ACHN (cell line): Measurements from ENCODE around the gene PADI3.
"Not testable (repeated sequence)": the region's sequence is repeated elsewhere in the genome, so short reads cannot be mapped to it uniquely, and the experiment has no call there.

Source experiments
- DNase-seq: peaks from one replicate; pipeline ENCODE4 v3.0.0-alpha.2; 2015
- in situ Hi-C: cut with HindIII; loops from 2 replicates; pipeline ENCODE4 v1.10.0; 2017; ENCODE audit warnings: low sequenced_read_pairs, low pct_ligation_motif_present, low pct_unique_long_range_greater_than_20kb

The PADI3 gene

DNA sequence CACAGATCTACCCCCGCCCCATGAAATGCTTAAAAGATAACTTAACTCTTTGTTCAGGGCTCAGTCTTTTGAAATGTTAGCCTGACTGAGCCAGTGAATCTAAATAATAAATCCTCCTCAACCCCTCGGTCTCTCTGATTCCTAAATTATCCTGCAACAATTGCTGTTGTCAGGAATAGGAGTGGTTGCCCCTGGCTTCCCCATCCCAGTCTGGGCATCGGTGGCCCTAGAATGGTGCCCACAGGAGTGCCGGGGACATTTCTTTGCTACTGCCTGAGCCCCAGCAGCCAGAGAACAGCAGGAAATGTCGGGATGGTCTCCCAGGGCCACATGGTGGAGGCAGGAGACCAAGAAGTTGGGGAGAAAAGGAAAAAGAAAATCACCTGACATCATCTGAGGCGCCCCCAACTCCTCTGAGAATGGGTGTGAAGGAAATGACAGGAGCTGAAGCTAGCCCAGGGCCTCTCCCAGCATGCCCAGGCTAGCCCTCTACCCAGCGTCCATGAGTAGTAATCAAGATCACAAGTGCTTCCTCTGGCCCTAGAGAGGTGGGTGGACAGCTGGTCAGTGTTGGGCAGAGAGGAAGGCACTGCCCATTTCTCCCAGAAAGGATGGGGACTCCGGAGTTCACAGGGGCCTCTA is 60.6 kb downstream of the PADI3 start:
- DNase-seq: no peak
- in situ Hi-C loops: no loop called here

DNA sequence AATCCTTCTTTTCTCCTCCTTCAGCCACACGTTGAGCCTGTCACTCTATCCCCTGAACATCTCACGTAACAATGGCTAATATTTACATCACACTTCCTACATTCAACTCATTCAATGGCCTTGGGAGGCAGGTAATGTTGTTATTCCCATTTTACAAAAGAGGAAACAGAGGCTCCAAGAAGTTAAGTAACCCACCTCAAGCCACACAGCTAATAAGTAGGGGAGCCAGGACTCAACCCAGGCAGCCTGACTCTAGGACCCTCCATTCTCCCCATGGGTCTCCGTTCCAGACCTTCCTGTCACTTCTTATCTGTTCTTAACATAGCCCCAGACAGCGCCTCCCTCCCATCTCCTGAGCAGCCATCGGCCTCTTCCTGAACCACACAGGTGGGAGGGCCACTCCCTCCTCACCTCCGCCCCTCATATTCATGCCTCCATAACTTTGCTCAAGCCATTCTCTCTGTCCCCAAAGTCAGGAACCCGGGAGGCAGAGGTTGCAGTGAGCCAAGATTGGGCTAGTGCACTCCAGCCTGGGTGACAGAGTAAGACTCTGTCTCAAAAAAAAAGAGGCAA is 61.3 kb downstream of the PADI3 start:
- in situ Hi-C loops: no loop called here
- DNase-seq: no peak

DNA sequence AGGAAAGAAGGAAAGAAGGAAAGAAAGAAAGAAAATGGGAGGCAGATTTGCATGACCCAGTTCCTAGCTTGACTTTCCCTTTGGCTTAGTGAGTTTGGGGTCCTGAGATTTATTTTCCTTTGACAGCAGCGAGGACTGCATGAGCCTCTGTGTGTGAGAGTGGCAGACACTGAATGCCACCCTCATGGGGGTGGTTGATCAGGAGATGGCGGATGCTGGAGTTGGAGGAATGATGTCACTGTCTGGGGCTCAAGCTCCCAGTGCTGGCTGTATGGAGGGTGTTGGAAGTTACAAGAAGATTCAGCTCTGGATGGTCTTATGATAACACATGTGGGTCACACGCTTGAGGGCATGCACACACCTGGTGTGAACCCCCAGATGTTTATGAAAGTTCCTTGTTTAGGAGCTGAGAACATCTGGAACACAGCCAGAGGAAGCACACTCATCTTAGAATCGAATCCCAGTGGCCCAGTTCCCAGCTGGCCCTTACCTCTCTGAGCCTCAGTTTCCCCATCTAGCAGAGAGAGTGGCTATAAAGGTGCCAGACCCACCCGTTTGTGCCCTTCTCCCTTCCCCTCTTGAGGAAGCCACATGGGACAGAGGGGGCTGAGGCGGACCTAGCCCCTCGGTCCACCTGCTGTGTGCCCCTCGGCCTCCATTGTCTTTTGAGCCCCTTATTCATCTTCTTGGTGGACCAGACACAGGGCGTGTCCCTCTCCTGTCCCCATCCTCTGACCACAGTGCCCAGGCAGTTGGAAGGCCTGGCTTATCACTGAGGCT is 64.8 kb downstream of the PADI3 start:
- in situ Hi-C loops: no loop called here
- no peak for DNase-seq

DNA sequence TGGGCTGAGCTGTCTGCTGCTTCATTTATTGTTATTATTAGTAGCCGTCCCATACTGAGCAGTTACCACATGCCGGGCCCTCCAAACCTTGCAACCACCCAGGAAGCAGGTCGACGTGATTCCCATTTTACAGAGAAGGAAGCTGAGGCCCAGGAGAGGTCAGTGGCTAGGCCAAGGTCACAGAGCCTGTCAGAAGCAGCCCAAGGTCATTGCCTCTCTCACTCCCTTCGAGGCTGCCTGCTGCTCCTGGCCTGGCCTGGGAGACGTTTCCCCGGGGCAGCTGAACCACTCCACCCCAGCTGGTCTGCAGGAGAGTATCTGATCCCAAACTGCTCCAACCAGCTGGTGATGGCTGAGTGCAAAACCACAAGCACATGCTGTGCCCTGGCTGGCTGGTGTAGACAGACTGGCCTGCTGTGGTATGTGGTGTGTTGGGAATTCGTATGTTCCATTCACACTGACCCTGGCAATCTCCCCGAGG is 65.6 kb downstream of the PADI3 start:
- in situ Hi-C loops: no loop called here
- DNase-seq: no peak

DNA sequence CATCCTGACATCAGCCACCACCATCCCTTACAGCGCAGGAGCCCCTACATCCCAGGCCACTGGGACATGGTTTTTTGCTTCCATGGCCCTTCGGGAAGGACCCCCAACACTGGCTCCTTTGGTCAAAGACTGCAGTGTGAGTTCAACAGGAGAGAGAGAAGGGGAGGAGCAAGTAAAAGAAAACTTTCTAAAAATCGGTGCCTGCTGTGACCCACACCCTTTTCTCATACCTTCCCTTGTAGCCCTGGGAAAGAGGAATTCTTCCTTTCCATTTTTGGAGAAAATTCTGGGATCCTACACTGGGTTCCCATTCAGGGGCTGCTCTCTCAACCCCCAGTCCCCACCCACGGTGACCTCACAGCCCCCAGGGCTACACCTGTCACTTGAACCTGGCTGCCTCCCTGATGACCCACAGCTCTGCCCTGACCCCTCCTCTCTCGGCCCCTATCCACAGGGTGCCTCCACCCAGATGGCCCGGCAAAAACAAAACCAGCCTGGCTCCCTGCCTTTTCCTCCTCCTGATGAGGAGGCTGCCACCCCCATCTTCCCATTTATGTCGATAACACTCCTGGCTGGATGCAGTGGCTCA is 66.7 kb downstream of the PADI3 start:
- in situ Hi-C loops: no loop called here
- DNase-seq: no peak

DNA sequence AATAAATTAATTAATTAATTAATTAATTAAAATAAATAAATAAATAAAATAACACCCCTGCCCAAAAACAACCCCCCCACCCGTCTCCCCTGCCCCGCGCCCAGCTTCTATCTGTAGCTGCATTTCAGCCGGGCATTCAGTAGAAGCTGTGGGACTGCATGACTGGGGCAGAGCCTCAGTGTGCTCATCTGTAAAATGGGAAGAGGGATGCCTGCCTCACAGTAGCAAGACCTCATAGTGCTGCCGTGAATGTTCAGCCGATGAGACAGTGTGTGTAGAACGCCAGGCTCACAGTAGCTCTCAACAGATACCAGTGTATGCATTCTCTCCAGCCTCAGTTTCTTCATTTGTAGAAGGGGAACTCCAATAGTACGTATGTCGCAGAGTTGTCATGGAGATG is 67.8 kb downstream of the PADI3 start:
- in situ Hi-C loops: no loop called here
- DNase-seq: no peak

DNA sequence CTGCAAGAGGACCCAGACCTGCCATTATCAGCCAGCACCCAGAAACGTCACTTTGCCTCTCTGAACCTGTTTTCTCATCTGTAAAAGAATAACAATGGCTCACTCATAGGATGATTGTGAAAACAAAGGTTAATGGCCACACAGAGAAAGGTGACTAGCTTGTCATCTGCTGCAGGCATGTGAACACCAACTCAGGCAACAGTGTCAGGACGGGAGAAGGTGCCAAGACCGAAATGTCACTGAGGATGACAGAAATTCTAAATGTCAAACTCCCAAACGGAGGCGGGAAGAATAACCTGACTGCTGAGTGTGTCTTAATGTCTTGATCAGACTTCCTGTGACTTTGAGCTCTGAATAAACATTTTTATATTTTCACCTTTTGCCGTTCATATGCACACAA is 69.4 kb downstream of the PADI3 start:
- DNase-seq: no peak
- in situ Hi-C loops: no loop called here

DNA sequence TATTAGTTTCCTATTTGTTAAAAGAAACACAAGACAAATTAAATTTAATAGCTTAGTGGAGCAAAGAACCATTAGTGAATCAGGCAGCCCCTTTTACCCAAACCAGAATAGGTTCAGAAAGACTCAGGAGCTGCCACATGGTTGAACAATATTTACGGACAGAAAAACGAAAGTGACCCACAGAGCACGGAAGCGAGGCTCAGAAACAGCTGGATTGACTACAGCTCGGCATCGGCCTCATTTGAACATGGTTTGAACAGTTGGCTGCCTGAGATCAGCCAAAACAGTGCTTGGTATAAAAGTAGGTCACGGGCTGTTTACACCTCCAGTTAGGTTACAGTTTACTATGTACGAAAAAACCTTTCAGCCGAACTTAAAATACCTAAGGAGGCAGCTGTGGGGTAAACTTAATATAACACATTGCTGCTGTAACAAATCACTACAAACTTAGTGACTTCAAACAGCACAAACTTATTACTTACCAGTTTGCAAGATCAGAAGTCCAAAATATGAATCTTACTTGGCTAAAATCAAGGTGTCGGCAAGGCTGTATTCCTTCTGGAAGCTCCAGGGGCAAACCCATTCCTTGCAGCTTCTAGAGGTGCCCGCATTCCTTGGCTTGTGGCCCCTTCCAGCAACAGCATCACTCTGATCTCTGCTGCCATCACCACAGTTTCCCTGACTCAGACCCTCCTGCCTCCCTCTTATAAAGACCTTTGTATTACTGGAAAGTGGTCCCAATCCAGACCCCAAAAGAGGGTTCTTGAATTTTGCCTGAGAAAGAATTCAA is 70.9 kb downstream of the PADI3 start:
- in situ Hi-C loops: no loop called here
- no peak for DNase-seq

DNA sequence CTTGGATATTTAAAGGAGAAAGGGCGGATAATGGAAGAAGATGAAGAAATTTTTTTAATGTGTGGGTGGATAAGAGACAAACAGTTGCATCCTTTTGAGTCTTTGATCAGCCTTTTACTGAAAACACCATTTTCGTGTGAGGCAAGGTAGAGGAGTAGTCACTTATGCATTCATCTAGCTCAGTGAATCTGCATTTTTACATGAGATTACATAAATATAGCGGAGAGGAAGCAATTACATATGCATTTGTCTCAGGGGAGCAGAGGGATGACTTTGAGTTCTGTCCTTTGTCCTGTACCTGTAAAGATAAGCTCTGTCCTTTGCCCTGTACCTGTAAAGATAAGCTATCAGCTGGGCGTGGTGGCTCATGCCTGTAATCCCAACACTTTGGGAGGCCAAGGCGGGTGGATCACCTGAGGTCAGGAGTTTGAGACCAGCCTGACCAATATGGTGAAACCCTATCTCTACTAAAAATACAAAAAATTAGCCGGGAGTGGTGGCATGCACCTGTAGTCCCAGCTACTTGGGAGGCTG is 73.0 kb downstream of the PADI3 start:
- in situ Hi-C loops: not testable (repeated sequence)

DNA sequence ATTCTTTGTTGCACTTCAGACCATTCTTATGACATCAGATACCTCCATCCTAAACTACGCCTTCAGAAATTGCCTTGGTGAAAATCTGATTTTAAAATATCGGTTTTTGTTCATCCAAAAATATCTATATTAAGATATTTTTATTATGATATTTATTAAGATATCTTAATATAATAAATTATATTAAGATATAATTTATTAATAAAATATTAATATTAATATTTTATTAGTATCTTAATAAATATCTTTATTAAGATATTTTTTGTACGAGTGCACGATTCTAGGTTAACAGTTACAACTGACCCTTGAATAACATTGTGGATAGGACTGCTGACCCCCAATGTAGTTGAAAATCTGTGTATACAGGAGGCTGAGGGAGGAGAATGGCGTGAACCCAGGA is 80.0 kb downstream of the PADI3 start:
- DNase-seq: no peak
- in situ Hi-C loops: no loop called here

More for the DNA sequence above, 73.0 kb downstream of the PADI3 start:
- not testable (repeated sequence) for DNase-seq

DNA sequence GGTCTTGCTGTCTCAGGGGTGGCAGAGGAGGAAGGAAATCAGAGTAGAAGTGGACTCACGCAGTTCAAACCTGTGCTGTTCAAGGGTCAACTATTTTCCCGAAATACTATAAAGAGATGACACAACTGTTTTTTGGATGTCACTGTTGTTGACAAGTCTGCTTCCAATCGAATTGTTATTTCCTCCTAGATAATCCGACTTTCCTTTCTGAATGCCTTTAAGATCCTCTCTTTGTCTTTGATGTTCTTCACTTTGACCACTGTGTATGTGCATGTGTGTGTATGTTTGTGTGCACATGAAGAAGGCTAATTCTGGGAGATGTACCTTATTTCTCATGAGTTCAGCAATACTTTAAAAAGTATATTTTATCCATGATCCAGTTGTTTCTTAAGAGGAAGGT is 80.7 kb downstream of the PADI3 start:
- no peak for DNase-seq
- in situ Hi-C loops: no loop called here

DNA sequence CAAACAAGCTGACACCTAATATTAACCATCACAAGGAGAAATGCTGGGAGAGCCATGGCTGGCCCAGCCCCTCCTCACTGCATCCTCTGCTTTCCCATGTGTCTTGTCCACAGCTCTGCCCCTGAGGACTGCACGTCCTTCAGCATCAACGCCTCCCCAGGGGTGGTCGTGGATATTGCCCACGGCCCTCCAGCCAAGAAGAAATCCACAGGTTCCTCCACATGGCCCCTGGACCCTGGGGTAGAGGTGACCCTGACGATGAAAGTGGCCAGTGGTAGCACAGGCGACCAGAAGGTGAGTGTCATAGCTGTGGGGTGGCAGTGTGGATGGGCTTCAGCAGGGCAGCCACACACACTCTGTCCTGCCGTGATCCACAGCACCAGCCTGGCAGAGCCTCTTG is 82.0 kb downstream of the PADI3 start:
- DNase-seq: no peak
- in situ Hi-C loops: no loop called here

DNA sequence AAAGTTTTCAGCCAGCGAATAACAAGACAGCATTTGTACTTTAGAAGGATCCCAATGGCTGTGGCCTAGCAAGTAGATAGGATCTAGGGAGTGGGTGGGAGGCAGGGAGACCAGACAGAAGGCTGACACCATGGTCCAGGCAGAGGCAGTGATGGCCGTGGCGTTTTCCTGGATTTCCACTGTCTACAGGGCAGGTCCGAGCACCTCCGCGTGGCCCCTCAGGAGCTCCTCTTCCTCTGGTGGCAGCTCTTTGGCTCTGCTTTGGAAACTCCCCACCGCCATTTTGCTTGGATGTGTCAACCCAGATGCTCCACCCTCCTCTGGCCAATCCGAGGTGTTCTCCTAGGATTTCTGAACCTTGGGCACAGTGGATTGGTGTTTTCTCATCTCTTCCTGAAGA is 84.2 kb downstream of the PADI3 start:
- in situ Hi-C loops: no loop called here
- no peak for DNase-seq
